ENCODE results near the gene ZBTB16. TPM values are rescaled to one million over a fixed set of nuclear protein-coding genes. Genes with fewer than 3 reads are reported as not detected.
A peak's percentile ranks its signal among the peaks of the same experiment; 100 is the strongest.

ZBTB16 gene
- total and polyA plus RNA-seq, 5 donors, result 49.8 to 89.7 (median 75.5) TPM

DNA sequence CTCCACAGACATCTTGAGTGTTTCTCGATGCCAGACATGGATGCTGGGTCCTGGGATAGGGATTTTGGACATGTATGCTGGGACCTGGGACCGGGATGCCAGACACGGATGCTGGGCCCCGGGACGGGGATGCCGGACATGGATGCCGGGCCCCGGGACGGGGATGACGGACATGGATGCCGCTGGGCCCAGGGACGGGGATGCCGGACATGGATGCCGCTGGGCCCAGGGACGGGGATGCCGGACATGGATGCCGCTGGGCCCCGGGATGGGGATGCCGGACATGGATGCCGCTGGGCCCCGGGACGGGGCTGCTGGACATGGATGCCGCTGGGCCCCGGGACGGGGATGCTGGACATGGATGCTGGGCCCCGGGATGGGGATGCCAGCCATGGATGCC lies 139.5 kb downstream of the ZBTB16 start:
- no peak for DNase-seq
- H3K27me3 ChIP-seq (ENCODE audit: control insufficient read depth, insufficient read depth), result no peaks in the 10 kb centered on the region
- no peak overlapping the region for H3K4me3 ChIP-seq (ENCODE audit: low read length)
- peak overlapping the region; percentile 99 for H3K27ac ChIP-seq (ENCODE audit: low read length)
- intact Hi-C loops (cut with DNase I), result no loop called here
- no peaks in the 10 kb centered on the region for H3K9me3 ChIP-seq (ENCODE audit: control insufficient read depth, low read length)
- WGBS, result 97% methylated on average over 26 of the region's 26 CpGs
- peaks cover 48% of the 10 kb centered on the region for H3K4me1 ChIP-seq (ENCODE audit: control insufficient read depth, insufficient read depth, low read length)
- no peak for ATAC-seq

- ATAC-seq, result no peak
- intact Hi-C loops (cut with DNase I), result loop anchor here in 3 of 4 donors (10.0 kb wide), 1 partner anchor 54 kb away; no protein-coding TSS in a partner anchor
- Histone ChIP-seq H3K4me3 (ENCODE audit: low read length) (no peak overlapping the region), H3K4me1 (ENCODE audit: control insufficient read depth, insufficient read depth, low read length) (peaks cover 41% of the 10 kb centered on the region), H3K27ac (ENCODE audit: low read length) (peak overlapping the region; percentile 84), H3K27me3 (ENCODE audit: control insufficient read depth, insufficient read depth) (no peaks in the 10 kb centered on the region), H3K9me3 (ENCODE audit: control insufficient read depth, low read length) (no peaks in the 10 kb centered on the region)
- no peak for DNase-seq
- 84% methylated on average over 9 of the region's 9 CpGs for WGBS
Observed at GRCh38 chr11:114200351-114201133, 141.0 kb downstream of the ZBTB16 start.

GRCh38 chr11:114201219-114201618 lies 141.7 kb downstream of the ZBTB16 start:
- no peak overlapping the region for H3K4me3 ChIP-seq (ENCODE audit: low read length)
- peaks cover 35% of the 10 kb centered on the region for H3K4me1 ChIP-seq (ENCODE audit: control insufficient read depth, insufficient read depth, low read length)
- ATAC-seq (no peak), DNase-seq (peak in 2 of 3 donors; percentile 49 to 75)
- H3K27ac ChIP-seq (ENCODE audit: low read length), result no peak overlapping the region
- 68% methylated on average over 8 of the region's 8 CpGs for WGBS
- H3K9me3 ChIP-seq (ENCODE audit: control insufficient read depth, low read length), result no peaks in the 10 kb centered on the region
- H3K27me3 ChIP-seq (ENCODE audit: control insufficient read depth, insufficient read depth), result no peaks in the 10 kb centered on the region
- intact Hi-C loops (cut with DNase I), result loop anchor here in 3 of 4 donors (10.0 kb wide), 1 partner anchor 54 kb away; no protein-coding TSS in a partner anchor

DNA sequence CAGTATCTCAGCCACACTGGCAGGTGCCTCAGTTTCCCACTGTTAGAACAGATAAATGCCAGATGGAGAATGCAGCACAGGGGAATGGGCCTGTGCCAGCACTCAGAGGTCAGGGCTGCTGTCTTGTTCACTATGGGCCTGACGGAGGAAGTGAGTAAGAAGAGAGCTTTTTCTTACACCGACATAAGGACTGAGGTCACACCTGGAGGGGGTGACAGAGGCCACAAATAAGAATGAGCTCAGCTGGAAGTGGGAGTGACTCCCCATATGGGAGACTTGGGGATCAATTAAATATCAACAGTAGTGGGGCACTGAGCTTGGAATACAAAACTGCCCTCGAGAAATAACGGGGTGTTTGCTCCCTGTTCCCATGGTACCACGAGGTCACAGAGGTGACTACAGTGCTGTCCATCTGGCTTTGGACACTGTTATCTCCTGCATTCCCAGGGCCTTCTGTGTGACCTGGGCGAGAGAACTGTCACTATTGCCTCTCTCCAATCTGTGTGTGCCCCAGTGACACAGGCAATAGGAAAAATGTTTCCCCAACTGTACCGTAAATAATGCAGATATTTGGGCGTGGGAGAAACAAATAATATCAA lies 142.6 kb downstream of the ZBTB16 start:
- H3K27ac ChIP-seq (ENCODE audit: low read length), result peak overlapping the region; percentile 51
- intact Hi-C loops (cut with DNase I), result loop anchor here in 3 of 4 donors (10.0 kb wide), 1 partner anchor 53 kb away; no protein-coding TSS in a partner anchor
- WGBS, result 60% methylated on average over 8 of the region's 8 CpGs
- H3K27me3 ChIP-seq (ENCODE audit: control insufficient read depth, insufficient read depth), result no peaks in the 10 kb centered on the region
- peaks cover 31% of the 10 kb centered on the region for H3K4me1 ChIP-seq (ENCODE audit: control insufficient read depth, insufficient read depth, low read length)
- H3K9me3 ChIP-seq (ENCODE audit: control insufficient read depth, low read length), result no peaks in the 10 kb centered on the region
- ATAC-seq (no peak), DNase-seq (no peak)
- no peak overlapping the region for H3K4me3 ChIP-seq (ENCODE audit: low read length)

GRCh38 chr11:114207096-114207495 lies 147.6 kb downstream of the ZBTB16 start:
- Histone ChIP-seq H3K9me3 (ENCODE audit: control insufficient read depth, low read length) (no peaks in the 10 kb centered on the region), H3K27me3 (ENCODE audit: control insufficient read depth, insufficient read depth) (no peaks in the 10 kb centered on the region), H3K4me1 (ENCODE audit: control insufficient read depth, insufficient read depth, low read length) (peaks cover 8% of the 10 kb centered on the region), H3K4me3 (ENCODE audit: low read length) (no peak overlapping the region), H3K27ac (ENCODE audit: low read length) (no peak overlapping the region)
- DNase-seq (no peak), ATAC-seq (no peak)
- intact Hi-C loops (cut with DNase I), result loop anchor here in 3 of 4 donors (10.0 kb wide), 1 partner anchor 48 kb away; no protein-coding TSS in a partner anchor
- 82% methylated on average over 4 of the region's 4 CpGs for WGBS

DNA sequence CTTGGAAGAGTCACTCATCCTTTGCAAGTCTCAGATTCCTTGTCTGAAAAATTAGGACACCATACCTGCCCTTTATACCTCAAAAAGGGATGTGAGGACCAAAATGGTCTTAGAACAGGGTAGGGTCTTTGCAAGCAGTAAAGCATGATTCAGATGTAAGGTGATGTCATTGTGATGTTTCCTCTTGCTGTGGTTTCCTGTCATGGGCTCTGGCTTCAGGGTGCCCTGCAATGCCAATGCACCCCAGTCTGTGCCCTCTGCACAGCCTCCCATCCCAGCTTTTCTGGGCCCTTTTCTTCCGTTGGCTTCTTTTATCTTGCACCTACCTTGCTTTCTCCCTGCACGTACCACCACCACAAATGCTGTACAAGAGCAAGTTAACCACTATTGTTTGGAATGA lies 148.9 kb downstream of the ZBTB16 start:
- Histone ChIP-seq H3K9me3 (ENCODE audit: control insufficient read depth, low read length) (no peaks in the 10 kb centered on the region), H3K27ac (ENCODE audit: low read length) (no peak overlapping the region), H3K4me3 (ENCODE audit: low read length) (no peak overlapping the region), H3K4me1 (ENCODE audit: control insufficient read depth, insufficient read depth, low read length) (peaks cover 7% of the 10 kb centered on the region), H3K27me3 (ENCODE audit: control insufficient read depth, insufficient read depth) (no peaks in the 10 kb centered on the region)
- no peak for DNase-seq
- 95% methylated on average over 2 of the region's 2 CpGs for WGBS
- ATAC-seq, result no peak
- intact Hi-C loops (cut with DNase I), result loop anchor here in 3 of 4 donors (10.0 kb wide), 1 partner anchor 46 kb away; no protein-coding TSS in a partner anchor

DNA sequence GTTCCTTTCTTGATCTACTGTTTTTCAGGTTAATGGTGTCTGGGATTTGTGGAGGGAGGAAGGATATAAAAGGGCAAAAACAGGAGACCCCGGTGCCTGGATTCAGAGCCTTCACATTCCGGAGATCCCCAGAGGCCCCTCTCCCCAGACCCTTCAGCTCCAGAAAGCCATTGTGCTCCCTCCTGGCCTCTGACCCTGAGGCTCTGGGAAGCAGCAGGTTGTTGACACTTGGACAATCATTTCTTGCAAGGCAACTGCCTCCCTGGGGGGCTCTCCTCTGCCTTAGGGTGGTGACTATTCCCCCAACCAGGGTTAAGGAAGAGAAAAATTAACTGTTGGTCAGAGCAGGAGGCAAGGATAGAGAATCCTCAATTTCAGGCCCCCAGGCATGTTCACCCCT lies 149.8 kb downstream of the ZBTB16 start:
- no peak overlapping the region for H3K27ac ChIP-seq (ENCODE audit: low read length)

DNA sequence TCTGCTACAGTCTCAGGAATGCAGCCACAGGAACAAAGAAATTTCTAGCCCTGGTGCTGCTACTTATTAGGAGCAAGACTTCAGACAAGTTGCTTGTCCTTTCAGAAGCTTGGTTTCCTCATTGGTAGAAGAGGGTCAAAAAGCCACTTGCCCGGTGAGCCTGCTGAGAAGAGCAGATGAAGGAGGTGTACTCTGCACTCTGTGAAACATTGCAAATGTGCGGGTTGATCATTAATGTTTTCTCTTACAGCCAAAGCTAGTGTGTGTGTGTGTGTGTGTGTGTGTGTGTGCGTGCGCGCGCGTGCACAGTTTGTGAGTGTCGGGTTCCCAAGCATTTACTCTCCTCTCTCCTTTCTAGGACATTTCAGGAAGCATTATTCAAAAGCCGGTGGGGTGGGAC lies 150.4 kb downstream of the ZBTB16 start:
- H3K27ac ChIP-seq (ENCODE audit: low read length), result no peak overlapping the region
- intact Hi-C loops (cut with DNase I), result loop anchor here in 3 of 4 donors (10.0 kb wide), 1 partner anchor 45 kb away; no protein-coding TSS in a partner anchor
- 92% methylated on average over 9 of the region's 9 CpGs for WGBS
- peaks cover 6% of the 10 kb centered on the region for H3K4me1 ChIP-seq (ENCODE audit: control insufficient read depth, insufficient read depth, low read length)
- H3K4me3 ChIP-seq (ENCODE audit: low read length), result no peak overlapping the region
- ATAC-seq (no peak), DNase-seq (no peak)
- no peaks in the 10 kb centered on the region for H3K27me3 ChIP-seq (ENCODE audit: control insufficient read depth, insufficient read depth)
- H3K9me3 ChIP-seq (ENCODE audit: control insufficient read depth, low read length), result no peaks in the 10 kb centered on the region

More for the DNA sequence above, 149.8 kb downstream of the ZBTB16 start:
- WGBS, result 68% methylated on average over 2 of the region's 2 CpGs
- Histone ChIP-seq H3K4me1 (ENCODE audit: control insufficient read depth, insufficient read depth, low read length) (peaks cover 6% of the 10 kb centered on the region), H3K27me3 (ENCODE audit: control insufficient read depth, insufficient read depth) (no peaks in the 10 kb centered on the region), H3K9me3 (ENCODE audit: control insufficient read depth, low read length) (no peaks in the 10 kb centered on the region), H3K4me3 (ENCODE audit: low read length) (no peak overlapping the region)
- no peak for ATAC-seq
- DNase-seq, result no peak
- intact Hi-C loops (cut with DNase I), result loop anchor here in 3 of 4 donors (10.0 kb wide), 1 partner anchor 45 kb away; no protein-coding TSS in a partner anchor

- H3K9me3 ChIP-seq (ENCODE audit: control insufficient read depth, low read length), result no peaks in the 10 kb centered on the region
- peaks cover 17% of the 10 kb centered on the region for H3K4me1 ChIP-seq (ENCODE audit: control insufficient read depth, insufficient read depth, low read length)
- intact Hi-C loops (cut with DNase I), result no loop called here
- no peak overlapping the region for H3K27ac ChIP-seq (ENCODE audit: low read length)
- peak in 1 of 3 donors; percentile 62 for DNase-seq
- H3K4me3 ChIP-seq (ENCODE audit: low read length), result no peak overlapping the region
- ATAC-seq, result no peak
- H3K27me3 ChIP-seq (ENCODE audit: control insufficient read depth, insufficient read depth), result no peaks in the 10 kb centered on the region
- 81% methylated on average over 20 of the region's 20 CpGs for WGBS
Observed at GRCh38 chr11:114211444-114212121, 152.1 kb downstream of the ZBTB16 start.

DNA sequence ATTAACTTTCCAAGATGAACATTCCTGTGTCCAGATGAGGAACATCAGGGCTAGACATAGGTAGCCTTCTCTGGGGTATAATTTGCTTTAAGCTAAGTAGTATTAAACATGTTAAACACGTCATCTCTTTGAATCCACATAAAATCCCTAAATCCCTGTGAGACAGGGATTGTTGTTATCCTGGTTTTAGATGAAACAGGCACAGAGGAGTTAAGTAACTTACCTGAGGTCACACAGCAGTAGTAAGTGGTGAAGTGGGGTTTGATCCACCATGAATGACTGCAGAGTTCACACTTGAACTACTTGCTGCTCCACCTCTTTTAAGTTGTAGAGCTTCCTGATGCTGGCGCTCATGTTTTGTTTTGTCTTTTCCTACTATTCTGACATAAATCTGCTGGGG lies 154.1 kb downstream of the ZBTB16 start:
- no peaks in the 10 kb centered on the region for H3K27me3 ChIP-seq (ENCODE audit: control insufficient read depth, insufficient read depth)
- no peaks in the 10 kb centered on the region for H3K9me3 ChIP-seq (ENCODE audit: control insufficient read depth, low read length)
- WGBS, result 86% methylated on average over 2 of the region's 2 CpGs
- peaks cover 33% of the 10 kb centered on the region for H3K4me1 ChIP-seq (ENCODE audit: control insufficient read depth, insufficient read depth, low read length)
- H3K4me3 ChIP-seq (ENCODE audit: low read length), result no peak overlapping the region
- no peak overlapping the region for H3K27ac ChIP-seq (ENCODE audit: low read length)
- no peak for DNase-seq
- ATAC-seq, result no peak
- intact Hi-C loops (cut with DNase I), result no loop called here

DNA sequence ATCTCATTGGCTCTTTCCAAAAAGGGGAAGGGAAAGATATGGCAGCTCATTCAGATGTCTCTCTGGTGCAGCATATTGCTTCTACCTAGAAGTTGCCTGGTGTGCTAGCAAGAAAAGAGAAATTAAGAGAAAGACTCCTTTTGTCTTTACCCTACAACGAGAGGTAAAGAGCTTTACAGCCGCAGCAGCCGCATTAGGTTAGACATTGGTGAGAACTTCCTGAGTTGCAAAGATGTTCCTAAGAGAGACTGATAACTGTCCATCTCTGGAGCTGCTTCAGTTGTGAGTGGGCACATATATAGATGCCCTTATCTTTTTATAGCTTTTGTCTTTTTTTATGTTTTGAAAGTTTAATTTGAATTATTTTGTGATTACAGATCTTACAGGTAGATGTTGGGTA lies 155.9 kb downstream of the ZBTB16 start:
- Histone ChIP-seq H3K9me3 (ENCODE audit: control insufficient read depth, low read length) (no peaks in the 10 kb centered on the region), H3K4me1 (ENCODE audit: control insufficient read depth, insufficient read depth, low read length) (peaks cover 44% of the 10 kb centered on the region), H3K27me3 (ENCODE audit: control insufficient read depth, insufficient read depth) (no peaks in the 10 kb centered on the region), H3K27ac (ENCODE audit: low read length) (no peak overlapping the region), H3K4me3 (ENCODE audit: low read length) (no peak overlapping the region)
- intact Hi-C loops (cut with DNase I), result no loop called here
- ATAC-seq (no peak), DNase-seq (no peak)
- WGBS, result 67% methylated on average over 3 of the region's 3 CpGs
